ENCODE results near the gene FAM234B. TPM values are rescaled to one million over a fixed set of nuclear protein-coding genes. Genes with fewer than 3 reads are reported as not detected.

The FAM234B gene
- total RNA-seq, 2 donors from 2014 or later: 14.7 to 24.3 TPM

DNA sequence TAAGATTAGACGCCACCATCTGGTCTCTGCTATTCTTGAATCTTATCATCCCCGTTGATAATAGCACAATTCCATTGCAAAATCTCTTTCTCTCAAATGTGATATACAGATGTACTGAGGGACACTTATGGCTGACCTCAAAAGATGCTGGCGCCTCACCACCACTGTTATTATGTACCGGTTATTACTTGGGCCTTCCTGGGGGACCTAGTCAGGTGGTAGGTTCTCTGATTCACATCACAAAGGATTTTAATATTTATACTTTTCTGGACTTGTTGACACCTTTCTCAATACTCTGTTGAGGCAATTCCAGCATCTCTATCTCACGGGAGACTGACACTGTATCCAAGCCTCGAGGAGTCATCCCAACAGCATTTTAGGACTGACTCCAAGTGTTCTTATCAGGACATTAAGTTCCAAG is 21.3 kb upstream of the FAM234B start:
- 81% methylated on average over 6 of the region's 6 CpGs for WGBS
- H3K4me3 ChIP-seq: no peak overlapping the region
- TF ChIP-seq POLR2A (IDR thresholded peaks at IDR 0.05) (no peak), POLR2AphosphoS5 (IDR thresholded peaks at IDR 0.05) (no peak)
- TF ChIP-seq, protein P1, sequence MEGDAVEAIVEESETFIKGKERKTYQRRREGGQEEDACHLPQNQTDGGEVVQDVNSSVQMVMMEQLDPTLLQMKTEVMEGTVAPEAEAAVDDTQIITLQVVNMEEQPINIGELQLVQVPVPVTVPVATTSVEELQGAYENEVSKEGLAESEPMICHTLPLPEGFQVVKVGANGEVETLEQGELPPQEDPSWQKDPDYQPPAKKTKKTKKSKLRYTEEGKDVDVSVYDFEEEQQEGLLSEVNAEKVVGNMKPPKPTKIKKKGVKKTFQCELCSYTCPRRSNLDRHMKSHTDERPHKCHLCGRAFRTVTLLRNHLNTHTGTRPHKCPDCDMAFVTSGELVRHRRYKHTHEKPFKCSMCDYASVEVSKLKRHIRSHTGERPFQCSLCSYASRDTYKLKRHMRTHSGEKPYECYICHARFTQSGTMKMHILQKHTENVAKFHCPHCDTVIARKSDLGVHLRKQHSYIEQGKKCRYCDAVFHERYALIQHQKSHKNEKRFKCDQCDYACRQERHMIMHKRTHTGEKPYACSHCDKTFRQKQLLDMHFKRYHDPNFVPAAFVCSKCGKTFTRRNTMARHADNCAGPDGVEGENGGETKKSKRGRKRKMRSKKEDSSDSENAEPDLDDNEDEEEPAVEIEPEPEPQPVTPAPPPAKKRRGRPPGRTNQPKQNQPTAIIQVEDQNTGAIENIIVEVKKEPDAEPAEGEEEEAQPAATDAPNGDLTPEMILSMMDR (IDR thresholded peaks at IDR 0.05): no peak
- no peak overlapping the region for H3K27ac ChIP-seq
- no peak for DNase-seq (ENCODE audit: low spot score)
- no peaks in the 10 kb centered on the region for H3K9me3 ChIP-seq
- H3K27me3 ChIP-seq (replicated peaks; ENCODE audit: insufficient read depth): no peaks in the 10 kb centered on the region
- peaks cover 2% of the 10 kb centered on the region for H3K4me1 ChIP-seq (replicated peaks)
- intact Hi-C loops (cut with DNase I): no loop called here
- no peaks in the 10 kb centered on the region for H3K36me3 ChIP-seq

GRCh38 chr12:13023811-13024530 is 20.2 kb upstream of the FAM234B start:
- H3K27me3 ChIP-seq (replicated peaks; ENCODE audit: insufficient read depth): no peaks in the 10 kb centered on the region
- H3K27ac ChIP-seq: no peak overlapping the region
- H3K9me3 ChIP-seq: no peaks in the 10 kb centered on the region
- H3K4me3 ChIP-seq: no peak overlapping the region
- intact Hi-C loops (cut with DNase I): no loop called here
- DNase-seq (ENCODE audit: low spot score): peak; percentile 47
- WGBS: 60% methylated on average over 6 of the region's 6 CpGs
- no peaks in the 10 kb centered on the region for H3K36me3 ChIP-seq
- H3K4me1 ChIP-seq (replicated peaks): peaks cover 2% of the 10 kb centered on the region
- no peak for TF ChIP-seq POLR2A (IDR thresholded peaks at IDR 0.05)
- no peak for TF ChIP-seq POLR2AphosphoS5 (IDR thresholded peaks at IDR 0.05)
- TF ChIP-seq, protein P1 (IDR thresholded peaks at IDR 0.05): peak in 3 of 4 experiments; percentile 33 to 47 (median 36)

GRCh38 chr12:13024531-13024916 is 19.7 kb upstream of the FAM234B start:
- TF ChIP-seq POLR2AphosphoS5 (IDR thresholded peaks at IDR 0.05) (no peak), POLR2A (IDR thresholded peaks at IDR 0.05) (no peak)
- TF ChIP-seq, protein P1 (IDR thresholded peaks at IDR 0.05): no peak
- Histone ChIP-seq H3K4me3 (no peak overlapping the region), H3K36me3 (no peaks in the 10 kb centered on the region), H3K27ac (no peak overlapping the region), H3K4me1 (replicated peaks) (peaks cover 2% of the 10 kb centered on the region), H3K27me3 (replicated peaks; ENCODE audit: insufficient read depth) (no peaks in the 10 kb centered on the region), H3K9me3 (no peaks in the 10 kb centered on the region)
- DNase-seq (ENCODE audit: low spot score): no peak
- intact Hi-C loops (cut with DNase I): no loop called here
- WGBS: 57% methylated on average over 5 of the region's 5 CpGs

GRCh38 chr12:13026286-13026685 is 17.9 kb upstream of the FAM234B start:
- TF ChIP-seq POLR2A (IDR thresholded peaks at IDR 0.05) (no peak), POLR2AphosphoS5 (IDR thresholded peaks at IDR 0.05) (peak; percentile 44)
- TF ChIP-seq, protein P1 (IDR thresholded peaks at IDR 0.05): no peak
- no peaks in the 10 kb centered on the region for H3K36me3 ChIP-seq
- H3K27ac ChIP-seq: peak overlapping the region; percentile 29 to 49
- H3K4me1 ChIP-seq (replicated peaks): peaks cover 2% of the 10 kb centered on the region
- intact Hi-C loops (cut with DNase I): no loop called here
- H3K9me3 ChIP-seq: no peaks in the 10 kb centered on the region
- WGBS: 21% methylated on average over 1 of the region's 1 CpG
- peak; percentile 33 for DNase-seq (ENCODE audit: low spot score)
- H3K4me3 ChIP-seq: no peak overlapping the region
- H3K27me3 ChIP-seq (replicated peaks; ENCODE audit: insufficient read depth): no peaks in the 10 kb centered on the region

DNA sequence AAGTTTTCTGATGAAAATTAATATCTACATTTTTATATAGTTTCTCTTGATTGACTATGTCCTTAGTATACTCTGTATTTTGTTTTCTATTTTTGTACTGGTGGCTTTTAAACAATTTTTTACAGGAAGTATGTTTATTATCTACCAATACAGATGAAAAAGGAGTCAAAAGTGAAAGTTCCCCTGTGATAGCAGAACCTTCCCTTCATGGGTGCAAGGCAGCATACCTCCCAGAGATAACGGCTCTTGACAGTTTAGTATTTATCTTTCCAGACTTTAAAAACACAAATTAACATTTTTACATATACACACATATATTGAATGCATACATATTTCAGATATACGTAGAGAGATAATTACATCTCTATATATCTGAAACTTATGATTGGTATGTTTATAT is 17.1 kb upstream of the FAM234B start:
- TF ChIP-seq, protein P1 (IDR thresholded peaks at IDR 0.05): no peak
- TF ChIP-seq POLR2AphosphoS5 (IDR thresholded peaks at IDR 0.05): no peak
- no peak for TF ChIP-seq POLR2A (IDR thresholded peaks at IDR 0.05)
- H3K27ac ChIP-seq: peak overlapping the region; percentile 29 to 49
- intact Hi-C loops (cut with DNase I): no loop called here

More for the DNA sequence above, 17.1 kb upstream of the FAM234B start:
- Histone ChIP-seq H3K4me1 (replicated peaks) (peaks cover 2% of the 10 kb centered on the region), H3K4me3 (no peak overlapping the region), H3K9me3 (no peaks in the 10 kb centered on the region), H3K36me3 (no peaks in the 10 kb centered on the region), H3K27me3 (replicated peaks; ENCODE audit: insufficient read depth) (no peaks in the 10 kb centered on the region)
- WGBS: 60% methylated on average over 2 of the region's 2 CpGs
- no peak for DNase-seq (ENCODE audit: low spot score)
